H1 (cell line): ENCODE results near the gene MCM5. TPM values are rescaled to one million over a fixed set of nuclear protein-coding genes. Genes with fewer than 3 reads are reported as not detected.

Source experiments
- CTCF ChIA-PET: fragments of 300-600 bp; sonication (Branson Sonifier 250); formaldehyde crosslinking; loops from one replicate; lab custom pipeline; 2021; ENCODE audit not compliant: partially characterized antibody; lab: Charles Lee
- POLR2A ChIA-PET: fragments of 300-600 bp; sonication (Branson Sonifier 250); formaldehyde crosslinking; loops from one replicate; lab custom pipeline; 2021; ENCODE audit warnings: inconsistent platforms; ENCODE audit not compliant: partially characterized antibody; lab: Charles Lee
- DNase-seq, 2 experiments: peaks; one replicate each; pipeline versions ENCODE4 v3.0.0 to v3.0.0-alpha.2; 2010 to 2022; ENCODE audit warnings: low spot score in 2 of 2, low read depth in 1 of 2, mixed read lengths in 1 of 2
- FAIRE-seq: peaks from 2 replicates; lab custom pipeline; 2011; peaks lifted over from hg19 to GRCh38; lab: Jason Lieb, UNC
- H2AFZ ChIP-seq: 2 replicates; pipeline ENCODE4 v1.8.1; 2012; ENCODE audit warnings: low read length, inconsistent platforms
- H2AK5ac ChIP-seq: 2 replicates; pipeline ENCODE4 v1.6.1; 2013; ENCODE audit warnings: low read depth, low read length
- H2BK120ac ChIP-seq: replicated peaks from 2 replicates; pipeline ENCODE3; 2013; ENCODE audit warnings: low read depth, low read length, inconsistent platforms
- H2BK12ac ChIP-seq: 2 replicates; pipeline ENCODE4 v1.6.1; 2013; ENCODE audit warnings: low read depth, low read length
- H2BK15ac ChIP-seq: 2 replicates; pipeline ENCODE4 v1.6.1; 2013; ENCODE audit warnings: low read length
- H2BK20ac ChIP-seq: 2 replicates; pipeline ENCODE4 v1.6.1; 2013; ENCODE audit warnings: low read length
- H2BK5ac ChIP-seq: 2 replicates; pipeline ENCODE4 v1.6.1; 2013; ENCODE audit warnings: low read depth, low read length
- H3K14ac ChIP-seq: 2 replicates; pipeline ENCODE4 v1.6.1; 2013; ENCODE audit warnings: inconsistent platforms; ENCODE audit not compliant: insufficient read length
- H3K18ac ChIP-seq: 2 replicates; pipeline ENCODE4 v1.6.1; 2013; ENCODE audit warnings: low read length; ENCODE audit errors: extremely low read depth
- H3K23ac ChIP-seq: 2 replicates; pipeline ENCODE4 v1.6.1; 2013; ENCODE audit warnings: inconsistent platforms; ENCODE audit not compliant: insufficient read length
- H3K23me2 ChIP-seq: 2 replicates; pipeline ENCODE4 v1.6.1; 2013; ENCODE audit warnings: low read depth, low read length
- H3K27ac ChIP-seq: 2 replicates; pipeline ENCODE4 v1.6.1; 2011; ENCODE audit warnings: low read depth, low read length, inconsistent platforms
- H3K27me3 ChIP-seq, 4 experiments: replicated peaks in 1 of 4; 1 replicate in 1 of 4; 2 replicates in 3 of 4; pipeline versions ENCODE4 v1.6.1 to v1.8.1; 2011 to 2013; ENCODE audit warnings: low read length in 3 of 4, mild to moderate bottlenecking in 3 of 4, inconsistent platforms in 2 of 4, mixed read lengths in 2 of 4, moderate library complexity in 1 of 4; ENCODE audit not compliant: control insufficient read depth in 3 of 4, insufficient read depth in 3 of 4; ENCODE audit errors: extremely low read depth in 1 of 4
- H3K36me3 ChIP-seq, 4 experiments: 2 replicates each; pipeline versions ENCODE4 v1.6.1 to v1.8.1; 2011 to 2013; ENCODE audit warnings: mild to moderate bottlenecking in 4 of 4, low read length in 3 of 4, moderate library complexity in 2 of 4, control low read depth in 1 of 4, inconsistent platforms in 1 of 4; ENCODE audit not compliant: insufficient read depth in 4 of 4, control insufficient read depth in 2 of 4
- H3K4ac ChIP-seq: replicated peaks from 2 replicates; pipeline ENCODE3; 2013; ENCODE audit warnings: low read length, low read depth, mixed read lengths, inconsistent platforms; ENCODE audit not compliant: insufficient read length
- H3K4me1 ChIP-seq, 4 experiments: replicated peaks in 1 of 4; 1 replicate in 1 of 4; 2 replicates in 3 of 4; pipeline versions ENCODE4 v1.6.1 to v1.8.1; 2011 to 2013; ENCODE audit warnings: low read length in 3 of 4, inconsistent platforms in 2 of 4, mixed read lengths in 1 of 4; ENCODE audit not compliant: insufficient read depth in 4 of 4, control insufficient read depth in 3 of 4
- H3K4me2 ChIP-seq, 2 experiments: 2 replicates each; pipeline versions ENCODE4 v1.6.1 to v1.8.1; 2011 to 2013; ENCODE audit warnings: low read depth in 2 of 2, low read length in 2 of 2, control low read depth in 1 of 2, inconsistent platforms in 1 of 2, mild to moderate bottlenecking in 1 of 2; ENCODE audit not compliant: insufficient read depth in 1 of 2
- H3K4me3 ChIP-seq, 4 experiments: fragments of 200-600, 300-600 bp in 1 of 4; sonication (generic), shearing (Covaris generic), sonication (Bioruptor Twin) in 1 of 4; 2 replicates each; pipeline versions ENCODE4 v1.5.1 to v1.8.1; 2011 to 2016; ENCODE audit warnings: low read length in 4 of 4, low read depth in 3 of 4, control low read depth in 2 of 4, inconsistent platforms in 2 of 4, mild to moderate bottlenecking in 2 of 4, mixed read lengths in 1 of 4, moderate library complexity in 1 of 4; ENCODE audit not compliant: insufficient read depth in 2 of 4; ENCODE audit errors: extremely low read depth in 1 of 4
- H3K56ac ChIP-seq: replicated peaks from 2 replicates; pipeline ENCODE3; 2013; ENCODE audit warnings: low read depth, mild to moderate bottlenecking, mixed read lengths, low read length, inconsistent platforms; ENCODE audit not compliant: insufficient read length
- H3K79me1 ChIP-seq: 2 replicates; pipeline ENCODE4 v1.6.1; 2013; ENCODE audit warnings: low read depth, low read length, control low read depth
- H3K79me2 ChIP-seq, 2 experiments: 2 replicates each; pipeline versions ENCODE4 v1.6.1 to v1.8.1; 2012 to 2013; ENCODE audit warnings: low read length in 2 of 2, mild to moderate bottlenecking in 2 of 2, inconsistent platforms in 1 of 2; ENCODE audit not compliant: insufficient read depth in 2 of 2, control insufficient read depth in 1 of 2
- H3K9ac ChIP-seq, 4 experiments: replicated peaks in 1 of 4; 1 replicate in 1 of 4; 2 replicates in 3 of 4; pipeline versions ENCODE4 v1.6.1 to v1.8.1; 2011 to 2013; ENCODE audit warnings: low read depth in 3 of 4, low read length in 3 of 4, control low read depth in 2 of 4, mild to moderate bottlenecking in 2 of 4, moderate library complexity in 2 of 4, inconsistent platforms in 1 of 4; ENCODE audit errors: extremely low read depth in 1 of 4
- H3K9me3 ChIP-seq, 2 experiments: 2 replicates each; pipeline versions ENCODE4 v1.6.1 to v1.8.1; 2012 to 2013; ENCODE audit warnings: mild to moderate bottlenecking in 2 of 2, moderate library complexity in 2 of 2, control low read depth in 1 of 2, inconsistent platforms in 1 of 2, low read depth in 1 of 2, low read length in 1 of 2, mixed read lengths in 1 of 2; ENCODE audit not compliant: insufficient read depth in 2 of 2
- H4K20me1 ChIP-seq, 2 experiments: replicated peaks in 1 of 2; 2 replicates each; pipeline versions ENCODE3 to v1.8.1; 2011 to 2013; ENCODE audit warnings: inconsistent platforms in 2 of 2, low read length in 2 of 2, mild to moderate bottlenecking in 1 of 2; ENCODE audit not compliant: insufficient read depth in 2 of 2, control insufficient read depth in 1 of 2
- H4K5ac ChIP-seq: 2 replicates; pipeline ENCODE4 v1.6.1; 2013; ENCODE audit warnings: low read length, low read depth, mixed read lengths, inconsistent platforms; ENCODE audit not compliant: insufficient read length
- H4K8ac ChIP-seq: 2 replicates; pipeline ENCODE4 v1.8.0; 2013; ENCODE audit warnings: mild to moderate bottlenecking, moderate library complexity, low read length, inconsistent platforms; ENCODE audit not compliant: insufficient read depth; ENCODE audit errors: extremely low read depth
- H4K91ac ChIP-seq: replicated peaks from 2 replicates; pipeline ENCODE3; 2013; ENCODE audit warnings: low read length, mixed read lengths, inconsistent platforms; ENCODE audit not compliant: insufficient read length
- POLR2AphosphoS5 ChIP-seq: IDR thresholded peaks from 2 replicates; pipeline ENCODE4 v1.6.1; 2011; ENCODE audit warnings: low read depth, low read length
- TAF1 ChIP-seq: IDR thresholded peaks from 2 replicates; pipeline ENCODE4 v1.6.1; 2011; ENCODE audit warnings: mild to moderate bottlenecking, low read depth, low read length
- YY1 ChIP-seq: IDR thresholded peaks from 2 replicates; pipeline ENCODE4 v1.6.1; 2011; ENCODE audit warnings: low read depth, mild to moderate bottlenecking, low read length
- WGBS, 2 experiments: shearing (Covaris generic) in 1 of 2; methylation state at CpG; one replicate each; pipeline versions ENCODE4 v1.1.6 to v1.1.7; 2013 to 2015; ENCODE audit warnings: low lambda C conversion rate in 2 of 2, mixed read lengths in 2 of 2, inconsistent platforms in 1 of 2, low coverage in 1 of 2, missing lambda C conversion rate in 1 of 2; ENCODE audit not compliant: insufficient replicate concordance in 2 of 2, insufficient coverage in 1 of 2, insufficient read length in 1 of 2; ENCODE audit errors: extremely low coverage in 1 of 2, missing lambda C conversion rate in 1 of 2; 5-methylcytosine and 5-hydroxymethylcytosine counted together
- polyA plus RNA-seq, 7 experiments: library from polyadenylated mRNA; depleted of rRNA in 3 of 7; stranded (reverse) in 5 of 7; unstranded in 2 of 7; fragments of >200 nt in 5 of 7; fragments of 200-250 nt in 2 of 7; gene quantifications; 1 replicate in 5 of 7; 2 replicates in 1 of 7; 4 replicates in 1 of 7; pipeline versions ENCODE4 v1.2.1 to v1.2.3, GENCODE V29; 2011 to 2013; ENCODE audit warnings: missing spikeins in 2 of 7, mixed read lengths in 2 of 7
- total RNA-seq: library from RNA; stranded (reverse); fragmentation: NEBNext Ultra II Directional; extraction: Animal tissue kit (Norgen Biotek cat#: 25700); gene quantifications from 2 replicates; pipeline ENCODE4 v1.2.1, GENCODE V29; 2021

Gene MCM5
- total and polyA plus RNA-seq, 2 of the 8 experiments (the other 6 are each of a cell fraction or from before 2014, with no cell fraction given): 210 to 305 TPM

DNA sequence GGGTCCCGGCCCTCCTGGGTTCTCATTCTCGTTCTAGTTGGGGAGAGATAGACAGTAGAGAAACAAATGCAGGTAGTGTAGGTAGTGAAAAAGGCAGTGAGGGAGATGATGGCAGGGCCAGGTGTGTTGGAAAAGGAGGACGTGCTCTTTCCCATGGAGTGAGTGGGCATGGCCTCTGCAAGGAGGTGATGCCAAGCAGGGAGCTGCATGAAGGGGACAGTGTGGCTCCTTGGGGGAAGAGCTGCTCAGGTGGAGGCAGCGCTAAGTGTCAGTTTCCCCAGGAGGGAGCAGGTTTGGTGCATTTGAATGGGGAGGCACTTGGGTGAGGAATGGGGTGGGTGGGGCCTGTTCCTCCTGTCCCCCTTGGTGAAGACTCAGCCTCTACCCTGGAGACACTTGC is 22.2 kb downstream of the MCM5 start:
- Histone ChIP-seq H2BK5ac (no peak overlapping the region; the same call in 1 of the 2 replicates), H3K9me3 (no peaks in the 10 kb centered on the region), H4K20me1 (peaks cover 22 to 30% of the 10 kb centered on the region in 2 experiments), H3K23me2 (no peaks in the 10 kb centered on the region), H3K4me1 (peaks cover 3 to 13% (median 7%) of the 10 kb centered on the region in 4 experiments; a peak in 6 of 7 replicates), H2BK15ac (no peak overlapping the region), H4K5ac (no peak overlapping the region), H3K4me3 (no peak overlapping the region), H3K79me1 (peaks cover 3% of the 10 kb centered on the region; the same call in 1 of the 2 replicates), H3K4me2 (no peak overlapping the region), H2AK5ac (no peak overlapping the region), H4K91ac (no peak overlapping the region), H2AFZ (no peak overlapping the region), H3K56ac (no peak overlapping the region), H3K18ac (no peak overlapping the region), H3K27me3 (no peaks in the 10 kb centered on the region), H3K4ac (no peak overlapping the region), H2BK12ac (no peak overlapping the region), H3K9ac (no peak overlapping the region), H3K79me2 (peaks cover 0 to 9% of the 10 kb centered on the region in 2 experiments; a peak in 1 of 4 replicates), H3K36me3 (peaks cover 62 to 87% (median 82%) of the 10 kb centered on the region in 4 experiments), H4K8ac (no peak overlapping the region), H3K23ac (no peak overlapping the region), H3K14ac (no peak overlapping the region), H3K27ac (no peak overlapping the region), H2BK20ac (no peak overlapping the region), H2BK120ac (no peak overlapping the region)
- ChIA-PET CTCF (interaction anchor here (0.9 to 11.3 kb wide), 8 partner anchors 9 to 126 kb away, joined by 3 to 122 read pairs (median 5); no protein-coding TSS in a partner anchor), POLR2A (interaction anchor here (1.4 to 57.4 kb wide), 4 partner anchors 7 to 87 kb away, joined by 3 to 1995 read pairs (median 1000); partner anchors contain the start of genes HMOX1 and MCM5)
- TF ChIP-seq TAF1 (no peak), YY1 (no peak), POLR2AphosphoS5 (peak; percentile 68; the same call in 1 of the 2 replicates)
- FAIRE-seq: no peak
- no peak for DNase-seq
- 79% methylated on average over 4 of the region's 4 CpGs; no CpG with 5 or more reads in 1 of the 2 experiments for WGBS, 2 experiments
